SK-N-SH treated with all-trans-retinoic acid at 6 μM for 48 hours (cell line): Measurements from ENCODE around the gene ZNF333.

Experiments
- ATAC-seq: fragments of 200-7000 bp; cut with Tn5 transposase; 3 replicates; pipeline ENCODE4 v1.9.1; 2020; ENCODE audit warnings: mild to moderate bottlenecking, moderate library complexity
- BACH2 ChIP-seq: fragments of 250-450 bp; sonication (Bioruptor Pico); IDR thresholded peaks from 2 replicates; pipeline ENCODE4 v1.9.0; 2021; ENCODE audit warnings: mild to moderate bottlenecking, borderline replicate concordance
- ESRRG ChIP-seq: fragments of 250-450 bp; sonication (Bioruptor Pico); IDR thresholded peaks from 2 replicates; pipeline ENCODE4 v1.6.1; 2021; ENCODE audit warnings: mild to moderate bottlenecking
- GLIS3 ChIP-seq: fragments of 250-450 bp; sonication (Bioruptor Pico); IDR thresholded peaks from 2 replicates; pipeline ENCODE4 v1.5.0; 2020; ENCODE audit warnings: mild to moderate bottlenecking, moderate library complexity
- ISL1 ChIP-seq: fragments of 250-450 bp; sonication (Bioruptor Pico); IDR thresholded peaks from 2 replicates; pipeline ENCODE4 v2.1.2; 2022; ENCODE audit warnings: mild to moderate bottlenecking, moderate library complexity
- OSR1 ChIP-seq: fragments of 250-450 bp; sonication (Bioruptor Pico); IDR thresholded peaks from 2 replicates; pipeline ENCODE4 v1.8.0; 2022; ENCODE audit warnings: moderate library complexity, mild to moderate bottlenecking, inconsistent platforms
- PPARA ChIP-seq: fragments of 250-450 bp; sonication (Bioruptor Pico); IDR thresholded peaks from 2 replicates; pipeline ENCODE4 v1.5.0; 2020; ENCODE audit warnings: mild to moderate bottlenecking, borderline replicate concordance
- RARB ChIP-seq: fragments of 250-450 bp; sonication (Bioruptor Pico); IDR thresholded peaks from 2 replicates; pipeline ENCODE4 v1.8.0; 2021; ENCODE audit warnings: mild to moderate bottlenecking, moderate library complexity
- SNAI2 ChIP-seq: fragments of 250-450 bp; sonication (Bioruptor Pico); IDR thresholded peaks from 2 replicates; pipeline ENCODE4 v1.5.0; 2020; ENCODE audit warnings: mild to moderate bottlenecking, moderate library complexity
- TCF4 ChIP-seq: fragments of 250-450 bp; sonication (Bioruptor Pico); IDR thresholded peaks from 2 replicates; pipeline ENCODE4 v1.8.0; 2021; ENCODE audit warnings: mild to moderate bottlenecking, moderate library complexity, borderline replicate concordance
- ZFP3 ChIP-seq: fragments of 250-450 bp; sonication (Bioruptor Pico); IDR thresholded peaks from 2 replicates; pipeline ENCODE4 v1.5.0; 2020; ENCODE audit warnings: mild to moderate bottlenecking, moderate library complexity
- ZFP30 ChIP-seq: fragments of 450-650 bp; formaldehyde crosslinking; IDR thresholded peaks from 2 replicates; pipeline ENCODE4 v1.5.0; 2022; ENCODE audit warnings: mild to moderate bottlenecking, moderate library complexity
- ZNF565 ChIP-seq: fragments of 450-650 bp; formaldehyde crosslinking; conservative IDR thresholded peaks from 2 replicates; pipeline ENCODE4 v1.5.0; 2020; ENCODE audit warnings: low read depth, mild to moderate bottlenecking, moderate library complexity
- ZNF70 ChIP-seq: fragments of 450-650 bp; formaldehyde crosslinking; IDR thresholded peaks from 2 replicates; pipeline ENCODE4 v1.5.0; 2020; ENCODE audit warnings: mild to moderate bottlenecking, moderate library complexity
- ZNF8 ChIP-seq: fragments of 450-650 bp; formaldehyde crosslinking; IDR thresholded peaks from 2 replicates; pipeline ENCODE4 v1.5.0; 2020; ENCODE audit warnings: mild to moderate bottlenecking, moderate library complexity
- TF ChIP-seq, protein P1 (sequence below): fragments of 250-450 bp; sonication (Bioruptor Pico); IDR thresholded peaks from 2 replicates; pipeline ENCODE4 v1.8.0; 2021; ENCODE audit warnings: low read depth, mild to moderate bottlenecking, moderate library complexity, borderline replicate concordance
- TF ChIP-seq, protein P2 (sequence below): fragments of 250-450 bp; sonication (Bioruptor Pico); IDR thresholded peaks from 2 replicates; pipeline ENCODE4 v1.5.1; 2021; ENCODE audit warnings: mild to moderate bottlenecking, moderate library complexity
- TF ChIP-seq, protein P3 (sequence below): fragments of 250-450 bp; sonication (Bioruptor Pico); IDR thresholded peaks from 2 replicates; pipeline ENCODE4 v1.8.0; 2020; ENCODE audit warnings: mild to moderate bottlenecking, moderate library complexity, borderline replicate concordance
- TF ChIP-seq, protein P4 (sequence below): fragments of 250-450 bp; sonication (Bioruptor Pico); IDR thresholded peaks from 2 replicates; pipeline ENCODE4 v1.5.0; 2020; ENCODE audit warnings: mild to moderate bottlenecking, moderate library complexity

ZNF333 gene

DNA sequence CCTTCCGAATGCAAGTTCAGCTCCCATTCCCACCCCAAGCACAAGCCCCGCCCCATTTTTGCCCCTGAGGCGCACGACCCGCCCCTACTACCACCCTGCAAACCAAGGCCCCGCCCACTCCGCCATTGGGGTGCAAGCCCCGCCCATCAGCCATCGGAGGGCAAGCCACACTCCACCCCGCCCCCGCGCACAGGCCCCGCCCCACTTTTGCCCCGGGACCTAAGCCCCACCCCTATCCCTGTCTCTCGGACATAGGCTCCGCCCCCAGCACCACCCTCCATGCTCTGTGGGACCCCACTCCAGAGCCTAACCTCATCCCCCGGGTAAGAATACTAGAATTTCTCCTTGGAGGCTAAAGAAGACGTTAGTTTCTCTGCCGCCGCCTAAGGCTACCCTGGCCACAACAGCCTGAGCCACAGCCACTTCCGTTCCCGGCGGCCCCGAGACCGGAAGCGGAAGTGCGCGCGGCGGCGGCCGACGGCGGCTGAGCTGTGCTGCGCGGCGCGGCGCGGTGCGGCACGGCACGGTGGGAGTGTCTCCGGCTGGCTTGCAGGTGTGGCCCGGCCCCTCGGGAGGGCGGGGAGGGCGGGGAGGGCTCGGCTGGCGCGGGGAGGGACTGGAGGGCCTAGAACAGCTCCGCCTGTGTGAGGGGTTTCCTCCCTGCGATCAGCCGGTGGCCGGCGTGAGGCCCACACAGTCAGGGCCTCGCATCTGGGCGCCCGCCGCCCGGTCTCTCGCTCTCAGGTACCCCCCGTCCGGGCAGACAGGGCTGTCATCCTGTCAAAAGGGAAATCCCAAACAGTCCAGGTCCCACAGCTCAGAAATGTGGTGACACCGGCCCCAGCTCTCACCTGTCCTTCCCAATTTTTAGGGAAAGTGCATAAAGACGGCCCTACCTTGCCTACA, at the start of gene ZNF333:
TSS of gene ZNF333 (plus strand) at position 451 of the 906 bp plus-strand sequence. CDS start 3,444 bp downstream, outside the sequence.
- peak; percentile 98 for ATAC-seq
- TF ChIP-seq TCF4 (CRISPR knock-in tag) (no peak), ZFP30 (CRISPR knock-in tag) (no peak), ESRRG (CRISPR knock-in tag) (no peak), ISL1 (CRISPR knock-in tag) (no peak), ZFP3 (CRISPR knock-in tag) (no peak), GLIS3 (CRISPR knock-in tag) (no peak), ZNF70 (CRISPR knock-in tag) (no peak), OSR1 (CRISPR knock-in tag) (no peak)
- TF ChIP-seq, protein P1, sequence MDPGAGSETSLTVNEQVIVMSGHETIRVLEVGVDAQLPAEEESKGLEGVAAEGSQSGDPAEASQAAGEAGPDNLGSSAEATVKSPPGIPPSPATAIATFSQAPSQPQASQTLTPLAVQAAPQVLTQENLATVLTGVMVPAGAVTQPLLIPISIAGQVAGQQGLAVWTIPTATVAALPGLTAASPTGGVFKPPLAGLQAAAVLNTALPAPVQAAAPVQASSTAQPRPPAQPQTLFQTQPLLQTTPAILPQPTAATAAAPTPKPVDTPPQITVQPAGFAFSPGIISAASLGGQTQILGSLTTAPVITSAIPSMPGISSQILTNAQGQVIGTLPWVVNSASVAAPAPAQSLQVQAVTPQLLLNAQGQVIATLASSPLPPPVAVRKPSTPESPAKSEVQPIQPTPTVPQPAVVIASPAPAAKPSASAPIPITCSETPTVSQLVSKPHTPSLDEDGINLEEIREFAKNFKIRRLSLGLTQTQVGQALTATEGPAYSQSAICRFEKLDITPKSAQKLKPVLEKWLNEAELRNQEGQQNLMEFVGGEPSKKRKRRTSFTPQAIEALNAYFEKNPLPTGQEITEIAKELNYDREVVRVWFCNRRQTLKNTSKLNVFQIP (CRISPR knock-in tag) = no peak
- TF ChIP-seq, all 23 proteins: peak for 0

DNA sequence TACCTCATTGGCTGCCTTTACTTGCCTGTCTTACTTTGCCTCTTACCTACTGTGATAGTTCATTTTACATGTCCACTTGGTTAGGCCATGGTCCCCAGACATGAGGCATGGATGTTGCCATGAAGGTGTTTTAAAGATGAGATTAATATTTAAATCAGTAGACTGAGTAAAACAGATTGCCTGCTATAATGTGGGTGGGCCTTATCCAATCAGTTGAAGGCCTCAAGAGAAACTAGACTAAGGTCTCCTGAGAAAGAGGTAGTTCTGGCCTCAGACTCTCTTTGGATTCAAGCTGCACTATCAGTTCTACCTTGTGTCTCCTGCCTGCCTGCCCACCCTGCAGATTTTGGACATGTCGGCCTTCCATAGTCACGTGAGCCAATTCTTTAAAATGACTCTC, 41.3 kb upstream of the ZNF333 start:
- no peak for TF ChIP-seq ZFP30 (CRISPR knock-in tag)
- TF ChIP-seq BACH2 (CRISPR knock-in tag) = no peak
- TF ChIP-seq, protein P2, sequence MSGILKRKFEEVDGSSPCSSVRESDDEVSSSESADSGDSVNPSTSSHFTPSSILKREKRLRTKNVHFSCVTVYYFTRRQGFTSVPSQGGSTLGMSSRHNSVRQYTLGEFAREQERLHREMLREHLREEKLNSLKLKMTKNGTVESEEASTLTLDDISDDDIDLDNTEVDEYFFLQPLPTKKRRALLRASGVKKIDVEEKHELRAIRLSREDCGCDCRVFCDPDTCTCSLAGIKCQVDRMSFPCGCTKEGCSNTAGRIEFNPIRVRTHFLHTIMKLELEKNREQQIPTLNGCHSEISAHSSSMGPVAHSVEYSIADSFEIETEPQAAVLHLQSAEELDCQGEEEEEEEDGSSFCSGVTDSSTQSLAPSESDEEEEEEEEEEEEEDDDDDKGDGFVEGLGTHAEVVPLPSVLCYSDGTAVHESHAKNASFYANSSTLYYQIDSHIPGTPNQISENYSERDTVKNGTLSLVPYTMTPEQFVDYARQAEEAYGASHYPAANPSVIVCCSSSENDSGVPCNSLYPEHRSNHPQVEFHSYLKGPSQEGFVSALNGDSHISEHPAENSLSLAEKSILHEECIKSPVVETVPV = no peak
- no peak for ATAC-seq

DNA sequence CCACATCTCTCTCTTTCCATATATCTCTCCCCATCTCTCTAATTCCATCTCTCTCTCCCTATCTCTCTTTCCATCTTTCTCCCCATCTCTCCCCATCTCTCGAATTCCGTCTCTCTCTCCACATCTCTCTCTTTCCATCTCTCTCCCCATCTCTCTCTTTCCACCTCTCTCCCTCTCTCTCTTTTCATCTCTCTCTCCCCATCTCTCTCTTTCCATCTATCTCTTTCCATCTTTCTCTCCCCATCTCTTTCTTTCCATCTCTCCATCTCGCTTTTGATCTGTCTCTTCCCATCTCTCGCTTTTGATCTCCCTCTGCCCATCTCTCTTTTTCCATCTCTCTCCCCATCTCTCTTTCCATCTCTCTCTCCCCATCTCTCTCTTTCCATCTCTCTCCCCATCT, 40.8 kb upstream of the ZNF333 start:
- TF ChIP-seq PPARA (no peak), ZNF8 (CRISPR knock-in tag) (no peak), BACH2 (CRISPR knock-in tag) (no peak), ISL1 (CRISPR knock-in tag) (no peak), ZNF70 (CRISPR knock-in tag) (no peak), TCF4 (CRISPR knock-in tag) (no peak), SNAI2 (no peak)
- TF ChIP-seq, protein P2 = no peak
- TF ChIP-seq, protein P3, sequence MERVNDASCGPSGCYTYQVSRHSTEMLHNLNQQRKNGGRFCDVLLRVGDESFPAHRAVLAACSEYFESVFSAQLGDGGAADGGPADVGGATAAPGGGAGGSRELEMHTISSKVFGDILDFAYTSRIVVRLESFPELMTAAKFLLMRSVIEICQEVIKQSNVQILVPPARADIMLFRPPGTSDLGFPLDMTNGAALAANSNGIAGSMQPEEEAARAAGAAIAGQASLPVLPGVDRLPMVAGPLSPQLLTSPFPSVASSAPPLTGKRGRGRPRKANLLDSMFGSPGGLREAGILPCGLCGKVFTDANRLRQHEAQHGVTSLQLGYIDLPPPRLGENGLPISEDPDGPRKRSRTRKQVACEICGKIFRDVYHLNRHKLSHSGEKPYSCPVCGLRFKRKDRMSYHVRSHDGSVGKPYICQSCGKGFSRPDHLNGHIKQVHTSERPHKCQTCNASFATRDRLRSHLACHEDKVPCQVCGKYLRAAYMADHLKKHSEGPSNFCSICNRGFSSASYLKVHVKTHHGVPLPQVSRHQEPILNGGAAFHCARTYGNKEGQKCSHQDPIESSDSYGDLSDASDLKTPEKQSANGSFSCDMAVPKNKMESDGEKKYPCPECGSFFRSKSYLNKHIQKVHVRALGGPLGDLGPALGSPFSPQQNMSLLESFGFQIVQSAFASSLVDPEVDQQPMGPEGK (CRISPR knock-in tag) = no peak

DNA sequence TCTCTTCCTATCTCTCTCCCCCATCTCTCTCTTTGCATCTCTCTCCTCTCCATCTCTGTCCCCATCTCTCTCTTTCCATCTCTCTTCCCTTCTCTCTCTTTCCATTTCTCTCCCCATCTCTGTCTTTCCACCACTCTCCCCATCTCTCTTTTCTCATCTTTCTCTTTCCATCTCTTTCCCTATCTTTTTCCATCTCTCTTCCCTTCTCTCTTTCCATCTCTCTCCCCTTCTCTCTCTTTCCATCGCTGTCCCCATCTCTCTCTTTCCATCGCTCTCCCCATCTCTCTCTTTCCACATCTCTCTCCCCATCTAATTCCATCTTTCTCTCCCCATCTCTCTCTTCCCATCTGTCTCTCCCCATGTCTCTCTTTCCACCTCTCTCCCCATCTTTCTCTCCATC, 39.7 kb upstream of the ZNF333 start:
- ATAC-seq = no peak

More for the DNA sequence above, 40.8 kb upstream of the ZNF333 start:
- no peak for ATAC-seq

DNA sequence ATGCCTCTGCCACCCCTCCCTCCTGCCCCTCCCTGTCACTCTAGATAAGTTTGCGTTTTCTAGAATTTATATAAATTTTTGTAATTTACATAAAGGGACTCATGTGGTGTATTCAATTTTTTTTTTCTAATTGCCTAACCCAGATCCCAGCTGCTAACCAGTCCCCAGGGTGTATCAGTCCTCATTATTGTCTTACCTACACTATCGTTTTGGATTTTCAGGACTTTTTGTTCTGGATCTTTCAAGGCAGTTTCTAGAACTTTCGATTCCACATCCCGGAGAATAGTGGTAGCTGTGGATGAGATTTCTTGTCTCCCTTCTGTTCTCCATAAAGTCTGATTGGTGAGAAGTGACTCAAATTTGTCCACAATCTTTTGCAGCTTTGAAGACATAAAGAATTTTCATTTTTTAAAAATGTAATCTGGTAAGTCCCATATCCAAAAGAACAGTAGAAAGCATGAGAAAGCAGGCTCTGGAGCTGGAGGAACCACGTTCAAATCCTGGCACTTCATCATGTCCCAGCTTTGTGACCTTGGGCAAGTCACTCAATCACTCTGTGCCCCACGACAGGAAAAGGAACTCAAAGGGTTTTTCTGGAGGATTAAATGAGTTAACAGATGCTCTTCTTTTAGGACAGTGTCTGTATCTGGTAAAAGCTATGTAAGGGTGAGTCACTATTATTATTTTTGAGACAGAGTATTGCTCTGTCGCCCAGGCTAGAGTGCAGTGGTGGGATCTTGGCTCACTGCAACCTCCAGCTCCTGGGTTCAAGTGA, 34.9 kb upstream of the ZNF333 start:
- ATAC-seq = no peak
- no peak for TF ChIP-seq RARB
- no peak for TF ChIP-seq ZNF8 (CRISPR knock-in tag)
- TF ChIP-seq ESRRG (CRISPR knock-in tag) = no peak
- TF ChIP-seq, protein P1 (CRISPR knock-in tag) = no peak
- no peak for TF ChIP-seq ZNF565 (CRISPR knock-in tag)
- TF ChIP-seq, protein P4, sequence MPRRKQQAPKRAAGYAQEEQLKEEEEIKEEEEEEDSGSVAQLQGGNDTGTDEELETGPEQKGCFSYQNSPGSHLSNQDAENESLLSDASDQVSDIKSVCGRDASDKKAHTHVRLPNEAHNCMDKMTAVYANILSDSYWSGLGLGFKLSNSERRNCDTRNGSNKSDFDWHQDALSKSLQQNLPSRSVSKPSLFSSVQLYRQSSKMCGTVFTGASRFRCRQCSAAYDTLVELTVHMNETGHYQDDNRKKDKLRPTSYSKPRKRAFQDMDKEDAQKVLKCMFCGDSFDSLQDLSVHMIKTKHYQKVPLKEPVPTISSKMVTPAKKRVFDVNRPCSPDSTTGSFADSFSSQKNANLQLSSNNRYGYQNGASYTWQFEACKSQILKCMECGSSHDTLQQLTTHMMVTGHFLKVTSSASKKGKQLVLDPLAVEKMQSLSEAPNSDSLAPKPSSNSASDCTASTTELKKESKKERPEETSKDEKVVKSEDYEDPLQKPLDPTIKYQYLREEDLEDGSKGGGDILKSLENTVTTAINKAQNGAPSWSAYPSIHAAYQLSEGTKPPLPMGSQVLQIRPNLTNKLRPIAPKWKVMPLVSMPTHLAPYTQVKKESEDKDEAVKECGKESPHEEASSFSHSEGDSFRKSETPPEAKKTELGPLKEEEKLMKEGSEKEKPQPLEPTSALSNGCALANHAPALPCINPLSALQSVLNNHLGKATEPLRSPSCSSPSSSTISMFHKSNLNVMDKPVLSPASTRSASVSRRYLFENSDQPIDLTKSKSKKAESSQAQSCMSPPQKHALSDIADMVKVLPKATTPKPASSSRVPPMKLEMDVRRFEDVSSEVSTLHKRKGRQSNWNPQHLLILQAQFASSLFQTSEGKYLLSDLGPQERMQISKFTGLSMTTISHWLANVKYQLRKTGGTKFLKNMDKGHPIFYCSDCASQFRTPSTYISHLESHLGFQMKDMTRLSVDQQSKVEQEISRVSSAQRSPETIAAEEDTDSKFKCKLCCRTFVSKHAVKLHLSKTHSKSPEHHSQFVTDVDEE (CRISPR knock-in tag) = no peak
- TF ChIP-seq, protein P3 (CRISPR knock-in tag) = no peak

More for the DNA sequence above, 39.7 kb upstream of the ZNF333 start:
- TF ChIP-seq RARB (no peak), ZNF70 (CRISPR knock-in tag) (no peak)
